ENCODE data around the gene PAFAH1B2.
"Not testable (repeated sequence)": the region's sequence is repeated elsewhere in the genome, so short reads cannot be mapped to it uniquely, and the experiment has no call there.

The PAFAH1B2 gene

GRCh38 chr11:117205211-117205818, 61.2 kb downstream of the PAFAH1B2 start:
- no peak for DNase-seq

- not testable (repeated sequence) for DNase-seq
Measured at GRCh38 chr11:117206111-117206510, 62.0 kb downstream of the PAFAH1B2 start.

DNA sequence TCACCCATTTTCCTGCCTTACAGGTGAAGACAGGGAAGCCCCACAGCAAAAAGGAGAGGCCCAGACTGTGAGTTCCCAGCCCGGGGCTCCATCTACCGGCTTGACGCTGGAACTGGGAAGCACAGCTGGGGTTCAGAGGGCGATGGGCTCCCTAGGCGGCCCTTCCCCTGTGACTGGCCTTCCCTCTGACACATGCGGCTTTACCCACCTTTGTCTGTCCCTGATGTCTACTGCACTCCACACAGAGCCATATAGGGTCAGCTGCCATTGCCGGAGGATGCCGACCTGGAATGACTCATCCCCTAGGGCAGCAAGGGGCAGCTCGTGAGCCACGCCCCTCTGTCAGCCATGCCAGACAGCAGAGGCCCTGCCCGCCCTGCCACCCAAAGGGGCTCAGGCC, 62.8 kb downstream of the PAFAH1B2 start:
- DNase-seq, result not testable (repeated sequence)

DNA sequence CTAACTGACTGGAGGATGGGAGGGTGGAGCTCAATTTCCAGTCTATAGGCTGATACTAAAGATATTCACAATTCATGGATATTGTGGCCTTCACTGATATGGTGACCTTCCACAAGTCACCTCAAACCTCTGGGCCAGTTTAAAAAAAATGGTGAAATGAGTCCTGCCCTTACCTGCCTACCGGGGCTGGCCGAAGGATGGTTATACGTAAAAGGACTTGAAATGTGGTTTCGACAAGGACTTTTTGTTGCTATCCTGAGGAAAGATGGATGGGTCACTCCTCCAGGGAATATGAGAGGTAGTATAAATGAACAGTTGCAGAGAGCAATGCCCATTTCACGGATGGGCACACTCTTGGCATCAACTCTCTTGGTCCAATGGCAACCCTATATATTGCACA, 63.4 kb downstream of the PAFAH1B2 start:
- not testable (repeated sequence) for DNase-seq

DNA sequence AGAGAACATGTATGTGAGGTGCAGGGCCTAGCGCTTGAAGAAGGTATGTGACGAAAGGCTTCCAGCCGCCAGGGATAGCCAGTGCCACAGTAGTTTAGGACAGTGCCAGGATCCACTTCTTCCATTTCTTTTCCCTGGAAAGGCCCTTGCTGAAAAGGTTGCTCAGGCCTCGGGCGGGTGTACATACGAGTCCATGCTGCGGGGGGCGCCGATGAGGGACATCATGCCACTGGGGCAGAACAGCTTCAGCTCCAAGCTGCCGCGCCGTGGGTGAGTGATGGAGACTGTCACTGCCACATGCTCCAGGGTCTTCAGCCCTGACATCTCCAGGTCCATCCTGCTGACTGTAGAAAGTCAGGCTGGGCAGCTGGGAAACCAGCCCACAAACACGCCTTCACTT, 64.6 kb downstream of the PAFAH1B2 start:
- DNase-seq, result not testable (repeated sequence)

- not testable (repeated sequence) for DNase-seq
Measured at GRCh38 chr11:117209351-117210125, 65.5 kb downstream of the PAFAH1B2 start.

- no peak for DNase-seq
Measured at GRCh38 chr11:117210620-117211019, 66.5 kb downstream of the PAFAH1B2 start.

DNA sequence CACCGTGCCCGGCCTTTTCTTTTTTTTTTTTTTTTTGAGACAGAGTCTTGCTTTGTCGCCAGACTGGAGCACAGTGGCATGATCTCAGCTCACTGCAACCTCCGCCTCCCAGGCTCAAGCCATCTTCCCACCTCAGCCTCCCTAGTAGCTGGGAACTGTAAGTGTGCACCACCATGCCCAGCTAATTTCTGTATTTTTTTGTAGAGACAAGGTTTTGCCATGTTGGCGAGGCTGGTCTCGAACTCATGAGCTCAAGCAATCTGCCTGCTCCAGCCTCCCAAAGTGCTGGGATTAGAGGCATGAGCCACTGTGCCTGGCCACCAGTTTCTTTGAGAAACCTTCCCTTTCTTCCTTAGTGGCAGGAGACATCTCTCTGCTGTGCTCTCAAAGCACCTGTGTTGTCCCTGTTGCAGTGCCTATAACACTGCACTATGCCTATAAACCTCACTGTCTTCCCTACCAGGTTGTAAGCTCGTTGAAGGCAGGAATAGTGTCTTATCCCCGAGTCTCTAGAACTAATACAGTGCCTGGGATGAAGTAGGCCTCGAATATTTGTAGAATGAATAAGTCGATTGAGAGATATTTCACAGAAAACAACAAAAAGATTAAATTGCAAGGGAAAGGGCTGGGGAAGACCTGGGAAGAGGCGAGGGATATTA, 68.7 kb downstream of the PAFAH1B2 start:
- no peak for DNase-seq

- DNase-seq, result no peak
Measured at GRCh38 chr11:117214404-117215110, 70.5 kb downstream of the PAFAH1B2 start.

DNA sequence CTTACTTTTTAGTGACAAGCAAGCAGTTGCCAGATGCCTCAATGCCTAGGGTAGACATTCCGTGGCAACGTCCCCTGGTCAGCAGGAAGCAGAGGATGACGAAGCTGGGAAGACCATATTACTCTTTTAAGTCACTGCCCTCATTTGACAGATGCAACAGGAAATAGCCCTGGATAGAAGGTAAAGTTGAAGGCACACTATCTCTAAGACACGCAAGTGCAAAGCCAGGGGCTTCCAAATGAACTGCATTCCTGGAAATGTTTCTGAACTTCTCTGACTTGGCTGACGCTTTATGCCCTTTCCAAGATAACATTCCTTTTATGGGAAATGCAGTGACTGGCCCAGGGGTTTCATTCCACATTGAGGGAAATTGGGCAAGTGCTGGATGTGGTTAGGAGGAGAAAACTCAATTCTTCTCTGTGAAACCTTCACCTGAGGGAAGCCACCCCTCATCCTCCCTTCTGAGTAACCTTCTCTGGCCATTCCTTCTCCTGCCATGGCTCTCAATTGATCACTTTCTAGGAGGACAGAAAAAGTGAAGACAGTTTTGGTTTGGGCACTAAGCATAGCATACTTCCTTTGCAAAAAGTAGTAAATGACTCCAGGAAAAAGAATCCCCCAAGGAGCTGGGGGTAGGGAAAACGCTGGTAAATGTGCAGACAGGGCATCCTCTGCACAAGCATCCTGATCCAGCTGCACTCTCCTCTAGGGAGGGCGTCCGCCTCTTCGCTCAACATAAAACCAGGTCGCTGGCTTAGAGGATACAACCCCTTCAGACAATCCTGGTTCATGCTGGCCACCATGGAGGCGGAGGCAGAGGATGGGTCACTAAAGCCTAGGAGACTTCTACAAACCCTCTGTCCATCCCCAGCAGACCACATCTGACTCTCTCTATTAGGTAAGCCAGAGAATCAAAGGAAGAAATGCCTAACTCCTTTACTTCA, 73.3 kb downstream of the PAFAH1B2 start:
- no peak for DNase-seq

- DNase-seq, result no peak
Measured at GRCh38 chr11:117218133-117218915, 74.2 kb downstream of the PAFAH1B2 start.

DNA sequence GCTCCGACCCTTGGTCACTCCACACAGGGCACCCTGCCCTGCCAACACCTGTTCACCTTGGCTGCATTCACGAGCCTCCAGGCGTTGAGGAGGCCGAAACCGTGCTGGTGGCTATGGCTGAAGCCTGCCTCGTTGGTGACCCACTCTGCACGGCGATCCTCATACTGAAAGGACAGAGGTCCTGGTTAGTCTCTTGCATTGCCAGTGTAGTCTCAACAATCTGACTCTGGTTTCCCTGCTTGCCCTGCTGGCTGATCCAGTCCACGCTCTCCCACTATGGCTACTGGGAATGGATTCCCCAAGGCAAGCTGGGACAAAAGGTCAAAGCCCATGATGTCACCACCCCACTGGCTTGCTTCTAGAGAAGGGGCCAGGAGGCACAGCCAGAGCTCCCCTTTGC, 74.9 kb downstream of the PAFAH1B2 start:
- DNase-seq, result no peak

DNA sequence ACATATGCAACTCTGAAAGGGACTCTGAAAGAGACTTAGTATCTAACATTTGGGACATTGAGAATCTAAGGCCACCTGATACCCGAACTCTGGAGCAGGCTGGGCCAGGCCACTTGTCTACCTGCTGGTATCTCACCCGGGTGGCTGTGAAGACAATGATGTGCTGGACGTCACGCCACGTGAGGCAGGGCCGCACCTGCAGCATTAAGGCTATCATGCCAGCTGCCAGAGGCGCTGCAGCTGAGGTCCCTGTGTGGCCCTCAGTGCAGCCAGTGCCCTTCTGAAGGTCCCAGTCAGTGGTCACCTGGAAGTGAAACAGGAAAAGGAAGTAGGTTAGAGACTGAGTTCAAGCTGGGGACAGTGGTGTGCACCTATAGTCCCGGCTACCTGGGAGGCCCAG, 75.4 kb downstream of the PAFAH1B2 start:
- DNase-seq, result no peak

DNA sequence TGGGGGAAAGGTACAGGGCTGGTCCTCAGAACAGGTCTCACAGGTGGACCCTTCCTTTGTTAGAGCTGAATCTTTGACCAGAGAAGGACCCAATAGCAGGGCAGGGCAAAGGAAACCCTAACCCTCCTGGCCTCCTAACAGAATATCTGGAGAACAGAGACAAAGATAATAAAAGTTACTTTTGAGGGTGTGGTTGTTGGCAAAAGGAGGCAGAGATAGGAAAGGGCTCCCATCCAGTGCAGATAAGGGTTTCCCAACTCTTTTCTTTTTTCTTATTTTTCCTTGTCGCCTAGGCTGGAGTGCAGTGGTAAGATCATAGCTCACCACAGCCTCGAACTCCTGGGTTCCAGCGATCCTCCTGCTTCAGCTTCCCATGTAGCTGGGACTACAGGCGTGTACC, 75.9 kb downstream of the PAFAH1B2 start:
- no peak for DNase-seq

DNA sequence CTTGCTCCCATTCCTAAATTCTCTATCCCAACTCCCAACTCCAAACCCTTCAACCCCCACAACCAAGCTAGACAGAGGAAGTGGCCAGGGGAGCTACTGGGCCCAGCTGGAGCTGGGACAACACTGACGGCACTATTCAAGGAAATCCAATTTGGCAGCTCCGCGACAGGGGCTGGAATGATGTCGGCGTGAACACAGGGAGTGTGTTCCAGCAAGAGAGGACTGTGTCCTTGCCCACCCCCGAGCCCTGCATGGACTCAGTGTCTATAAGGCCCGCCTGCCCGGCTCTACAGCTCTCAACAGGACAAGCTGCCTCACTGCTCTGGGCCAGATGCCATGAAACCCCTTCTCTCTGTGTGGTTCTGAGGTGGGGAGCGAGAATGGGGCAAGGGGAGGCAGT, 76.5 kb downstream of the PAFAH1B2 start:
- no peak for DNase-seq

DNA sequence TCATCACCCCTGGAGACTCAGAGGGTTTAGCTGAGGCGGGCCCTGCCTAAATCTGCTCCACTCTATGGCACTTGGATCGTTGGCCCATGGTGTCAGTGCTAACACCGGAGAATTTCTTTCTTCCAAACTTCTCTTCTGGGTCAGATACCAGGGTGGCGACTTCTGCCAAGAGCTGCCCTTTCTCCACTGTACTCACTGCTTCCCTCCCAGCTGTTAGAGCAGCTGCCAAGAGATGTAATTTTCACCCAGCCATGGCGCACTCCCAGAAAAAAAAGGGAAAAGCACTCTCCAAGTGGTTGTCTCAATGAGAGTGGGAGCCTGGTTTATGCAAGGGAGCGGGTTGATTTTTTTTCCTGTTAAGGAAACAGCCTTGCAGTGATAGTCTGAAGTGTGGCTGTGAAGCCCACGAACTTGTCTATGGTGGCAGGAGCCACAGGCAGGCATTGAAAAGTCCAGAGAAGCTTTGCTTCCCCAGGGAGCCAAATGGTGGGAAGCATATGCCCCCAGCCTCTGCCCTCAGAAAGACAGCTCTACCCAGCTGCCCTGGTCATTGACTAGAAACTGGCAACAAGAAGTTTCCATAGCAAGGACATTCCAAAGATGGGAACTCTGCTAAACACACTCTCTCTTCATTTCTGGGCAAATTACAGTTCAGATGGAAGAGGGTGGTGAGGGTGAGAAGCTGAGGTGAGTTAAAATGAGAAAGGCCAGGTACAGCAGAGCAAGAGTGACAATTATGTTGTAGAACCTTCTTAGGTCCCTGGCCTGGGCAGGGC, 77.1 kb downstream of the PAFAH1B2 start:
- DNase-seq, result no peak

- no peak for DNase-seq
Measured at GRCh38 chr11:117221775-117222517, 77.9 kb downstream of the PAFAH1B2 start.

DNA sequence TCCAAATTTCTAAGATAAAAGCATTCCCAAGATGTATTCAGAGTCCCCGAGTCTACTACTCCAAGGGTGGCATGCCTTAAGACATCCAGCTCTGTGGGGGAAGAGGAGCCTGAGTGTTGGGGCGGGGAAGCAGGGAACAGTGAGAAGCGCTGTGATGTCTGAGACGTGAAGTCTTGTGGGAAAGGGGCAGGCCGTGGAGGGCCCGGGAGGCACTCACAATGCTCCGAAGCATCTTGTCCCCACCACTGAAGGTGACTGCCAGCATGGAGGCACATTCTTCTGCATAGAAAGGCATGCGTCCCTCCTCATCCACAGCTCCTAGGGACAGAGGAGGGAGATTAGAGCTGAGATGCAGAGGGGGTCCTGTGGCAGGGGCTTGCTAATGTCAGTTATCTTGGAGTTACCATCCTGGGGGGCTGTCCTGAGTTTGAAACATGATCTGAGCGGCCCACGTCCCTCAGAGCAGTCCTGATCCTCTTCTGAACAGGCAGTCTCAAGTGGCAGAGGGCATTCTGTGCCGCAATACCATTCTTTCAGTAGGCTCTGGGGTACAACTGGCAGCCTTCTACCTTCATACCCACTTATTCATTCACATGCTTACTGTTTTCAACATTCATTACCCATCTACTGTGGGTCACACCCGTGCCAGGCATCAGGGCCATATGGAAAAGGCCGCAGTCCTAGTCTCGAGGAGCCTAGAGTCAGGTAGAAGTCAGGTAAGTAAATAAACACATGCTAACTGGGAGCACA, 79.1 kb downstream of the PAFAH1B2 start:
- no peak for DNase-seq
